ENCODE measurements around the gene ANO5.

DNA sequence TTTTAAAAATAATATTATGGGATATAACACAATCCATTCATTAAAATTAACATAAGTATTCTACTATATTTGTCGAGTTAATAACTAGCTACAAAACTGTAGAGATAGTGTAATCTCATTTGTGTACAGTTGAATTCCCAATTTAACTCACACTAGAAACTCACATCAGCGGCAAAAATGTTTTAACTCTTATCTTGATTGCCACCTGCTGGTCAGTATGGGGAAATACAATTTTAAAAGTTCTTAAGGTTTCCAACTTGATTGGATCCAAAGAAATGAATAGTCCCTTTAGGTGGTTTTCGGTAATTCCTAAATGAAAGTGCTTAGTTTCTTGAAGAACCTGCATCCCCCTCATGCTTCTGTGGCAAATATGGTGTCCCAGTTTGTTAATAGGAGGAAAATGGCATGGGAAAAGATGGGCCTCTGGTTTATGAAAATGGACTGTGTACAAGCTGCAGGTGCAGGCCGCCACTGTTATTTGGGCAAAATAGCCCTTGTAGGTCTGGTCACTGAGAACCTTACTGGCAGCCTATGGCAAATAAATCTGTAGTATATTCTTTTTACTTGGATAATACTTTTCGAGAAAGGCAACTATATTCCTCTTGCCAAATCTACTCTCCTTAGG is 111.6 kb downstream of the ANO5 start:
- TF ChIP-seq CHD4 (IDR thresholded peaks at IDR 0.05; ENCODE audit: borderline replicate concordance), result no peak
- TF ChIP-seq, protein P1, sequence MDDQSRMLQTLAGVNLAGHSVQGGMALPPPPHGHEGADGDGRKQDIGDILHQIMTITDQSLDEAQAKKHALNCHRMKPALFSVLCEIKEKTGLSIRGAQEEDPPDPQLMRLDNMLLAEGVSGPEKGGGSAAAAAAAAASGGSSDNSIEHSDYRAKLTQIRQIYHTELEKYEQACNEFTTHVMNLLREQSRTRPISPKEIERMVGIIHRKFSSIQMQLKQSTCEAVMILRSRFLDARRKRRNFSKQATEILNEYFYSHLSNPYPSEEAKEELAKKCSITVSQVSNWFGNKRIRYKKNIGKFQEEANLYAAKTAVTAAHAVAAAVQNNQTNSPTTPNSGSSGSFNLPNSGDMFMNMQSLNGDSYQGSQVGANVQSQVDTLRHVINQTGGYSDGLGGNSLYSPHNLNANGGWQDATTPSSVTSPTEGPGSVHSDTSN (IDR thresholded peaks at IDR 0.05), result no peak
- TF ChIP-seq, protein P2, sequence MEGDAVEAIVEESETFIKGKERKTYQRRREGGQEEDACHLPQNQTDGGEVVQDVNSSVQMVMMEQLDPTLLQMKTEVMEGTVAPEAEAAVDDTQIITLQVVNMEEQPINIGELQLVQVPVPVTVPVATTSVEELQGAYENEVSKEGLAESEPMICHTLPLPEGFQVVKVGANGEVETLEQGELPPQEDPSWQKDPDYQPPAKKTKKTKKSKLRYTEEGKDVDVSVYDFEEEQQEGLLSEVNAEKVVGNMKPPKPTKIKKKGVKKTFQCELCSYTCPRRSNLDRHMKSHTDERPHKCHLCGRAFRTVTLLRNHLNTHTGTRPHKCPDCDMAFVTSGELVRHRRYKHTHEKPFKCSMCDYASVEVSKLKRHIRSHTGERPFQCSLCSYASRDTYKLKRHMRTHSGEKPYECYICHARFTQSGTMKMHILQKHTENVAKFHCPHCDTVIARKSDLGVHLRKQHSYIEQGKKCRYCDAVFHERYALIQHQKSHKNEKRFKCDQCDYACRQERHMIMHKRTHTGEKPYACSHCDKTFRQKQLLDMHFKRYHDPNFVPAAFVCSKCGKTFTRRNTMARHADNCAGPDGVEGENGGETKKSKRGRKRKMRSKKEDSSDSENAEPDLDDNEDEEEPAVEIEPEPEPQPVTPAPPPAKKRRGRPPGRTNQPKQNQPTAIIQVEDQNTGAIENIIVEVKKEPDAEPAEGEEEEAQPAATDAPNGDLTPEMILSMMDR (IDR thresholded peaks at IDR 0.05), result peak; percentile 69
- no peak for TF ChIP-seq CHD2 (IDR thresholded peaks at IDR 0.05; ENCODE audit: low read length, partially characterized antibody)
- TF ChIP-seq POLR2A (IDR thresholded peaks at IDR 0.05; ENCODE audit: low read length), result no peak
- no peak for TF ChIP-seq EP300 (IDR thresholded peaks at IDR 0.05)
- TF ChIP-seq, protein P3, sequence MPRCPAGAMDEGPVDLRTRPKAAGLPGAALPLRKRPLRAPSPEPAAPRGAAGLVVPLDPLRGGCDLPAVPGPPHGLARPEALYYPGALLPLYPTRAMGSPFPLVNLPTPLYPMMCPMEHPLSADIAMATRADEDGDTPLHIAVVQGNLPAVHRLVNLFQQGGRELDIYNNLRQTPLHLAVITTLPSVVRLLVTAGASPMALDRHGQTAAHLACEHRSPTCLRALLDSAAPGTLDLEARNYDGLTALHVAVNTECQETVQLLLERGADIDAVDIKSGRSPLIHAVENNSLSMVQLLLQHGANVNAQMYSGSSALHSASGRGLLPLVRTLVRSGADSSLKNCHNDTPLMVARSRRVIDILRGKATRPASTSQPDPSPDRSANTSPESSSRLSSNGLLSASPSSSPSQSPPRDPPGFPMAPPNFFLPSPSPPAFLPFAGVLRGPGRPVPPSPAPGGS (IDR thresholded peaks at IDR 0.05), result no peak
- no peak for TF ChIP-seq BHLHE40 (IDR thresholded peaks at IDR 0.05; ENCODE audit: low read depth, low read length)
